WTC11 (cell line): ENCODE data around the gene ITGAV. TPM values are rescaled to one million over a fixed set of nuclear protein-coding genes. Genes with fewer than 3 reads are reported as not detected.

Experiments used
- ATAC-seq: fragments of 200-7000 bp; cut with Tn5 transposase; 2 replicates; pipeline ENCODE4 v1.10.0; 2021; ENCODE audit warnings: mild to moderate bottlenecking, moderate library complexity
- CTCF ChIA-PET: fragments of 300-600 bp; sonication (Branson Sonifier 250); formaldehyde crosslinking; loops from one replicate; lab custom pipeline; 2021; ENCODE audit warnings: antibody characterized with exemption; lab: Charles Lee
- POLR2A ChIA-PET: fragments of 350-600 bp; sonication (Branson Sonifier 250); formaldehyde crosslinking; loops from one replicate; lab custom pipeline; 2021; ENCODE audit warnings: antibody characterized with exemption; lab: Charles Lee
- DNase-seq: peaks from one replicate; pipeline ENCODE4 v3.0.0; 2021; ENCODE audit warnings: low spot score
- H3K27ac Mint-ChIP-seq: 2 replicates; pipeline ENCODE4 v1.8.0; 2021; ENCODE audit warnings: mixed read lengths
- H3K27me3 Mint-ChIP-seq: 2 replicates; pipeline ENCODE4 v1.8.0; 2021; ENCODE audit warnings: low read depth, mild to moderate bottlenecking, moderate library complexity, mixed read lengths
- H3K36me3 Mint-ChIP-seq: 2 replicates; pipeline ENCODE4 v1.8.0; 2021; ENCODE audit warnings: mixed read lengths
- H3K4me1 Mint-ChIP-seq: 2 replicates; pipeline ENCODE4 v1.8.0; 2022; ENCODE audit warnings: mixed read lengths
- H3K4me3 Mint-ChIP-seq: 2 replicates; pipeline ENCODE4 v1.8.0; 2021; ENCODE audit warnings: mild to moderate bottlenecking, moderate library complexity, mixed read lengths
- H3K9me3 Mint-ChIP-seq: 2 replicates; pipeline ENCODE4 v1.8.0; 2021; ENCODE audit warnings: mixed read lengths
- AFF4 ChIP-seq: sonication (generic); formaldehyde crosslinking; IDR thresholded peaks from 2 replicates; pipeline ENCODE4 v1.8.1; 2023; ENCODE audit warnings: mild to moderate bottlenecking, missing genetic modification reagents, borderline replicate concordance
- ATF2 ChIP-seq: sonication (generic); formaldehyde crosslinking; IDR thresholded peaks from 2 replicates; pipeline ENCODE4 v1.8.1; 2022; ENCODE audit warnings: low read depth, missing genetic modification reagents, borderline replicate concordance
- CBFB ChIP-seq: sonication (generic); formaldehyde crosslinking; IDR thresholded peaks from 2 replicates; pipeline ENCODE4 v1.8.1; 2022; ENCODE audit warnings: mild to moderate bottlenecking, low read depth, missing genetic modification reagents
- FOXJ3 ChIP-seq: sonication (generic); formaldehyde crosslinking; IDR thresholded peaks from 2 replicates; pipeline ENCODE4 v1.9.0; 2021; ENCODE audit warnings: missing genetic modification reagents, mild to moderate bottlenecking, borderline replicate concordance
- FOXK1 ChIP-seq: sonication (generic); formaldehyde crosslinking; IDR thresholded peaks from 2 replicates; pipeline ENCODE4 v1.8.0; 2022; ENCODE audit warnings: mild to moderate bottlenecking, moderate library complexity, missing genetic modification reagents
- GTF2I ChIP-seq: fragments of 250-450 bp; sonication (Bioruptor Pico); conservative IDR thresholded peaks from 2 replicates; pipeline ENCODE4 v1.4.0; 2021; ENCODE audit warnings: mild to moderate bottlenecking
- HMGA2 ChIP-seq: fragments of 250-450 bp; sonication (Bioruptor Pico); IDR thresholded peaks from 2 replicates; pipeline ENCODE4 v1.4.0; 2021; ENCODE audit warnings: mild to moderate bottlenecking, moderate library complexity
- JAZF1 ChIP-seq: fragments of 250-450 bp; sonication (Bioruptor Pico); IDR thresholded peaks from 2 replicates; pipeline ENCODE4 v1.9.0; 2021; ENCODE audit warnings: moderate library complexity, mild to moderate bottlenecking, inconsistent platforms
- RORB ChIP-seq: fragments of 250-450 bp; sonication (Bioruptor Pico); IDR thresholded peaks from 2 replicates; pipeline ENCODE4 v1.9.0; 2021; ENCODE audit warnings: mild to moderate bottlenecking
- SOX15 ChIP-seq: fragments of 250-450 bp; sonication (Bioruptor Pico); IDR thresholded peaks from 2 replicates; pipeline ENCODE4 v1.9.0; 2021; ENCODE audit warnings: mild to moderate bottlenecking
- TEAD1 ChIP-seq: sonication (generic); formaldehyde crosslinking; IDR thresholded peaks from 2 replicates; pipeline ENCODE4 v1.8.0; 2022; ENCODE audit warnings: mild to moderate bottlenecking, missing genetic modification reagents
- ZNF281 ChIP-seq: sonication (generic); formaldehyde crosslinking; IDR thresholded peaks from 2 replicates; pipeline ENCODE4 v1.8.0; 2023; ENCODE audit warnings: mild to moderate bottlenecking, missing genetic modification reagents
- ZNF416 ChIP-seq: fragments of 250-450 bp; sonication (Bioruptor Pico); IDR thresholded peaks from 2 replicates; pipeline ENCODE4 v1.9.0; 2021; ENCODE audit warnings: mild to moderate bottlenecking, inconsistent platforms
- total RNA-seq: library from RNA; stranded (reverse); gene quantifications from 3 replicates; pipeline ENCODE4 v1.2.3, GENCODE V29; 2021
- TF ChIP-seq, protein P1 (sequence below): sonication (generic); formaldehyde crosslinking; IDR thresholded peaks from 2 replicates; pipeline ENCODE4 v1.8.0; 2022; ENCODE audit warnings: mild to moderate bottlenecking, missing genetic modification reagents
- TF ChIP-seq, protein P2 (sequence below): fragments of 250-450 bp; sonication (Bioruptor Pico); IDR thresholded peaks from 2 replicates; pipeline ENCODE4 v1.8.0; 2021; ENCODE audit warnings: mild to moderate bottlenecking
- TF ChIP-seq, protein P3 (sequence below): sonication (generic); formaldehyde crosslinking; IDR thresholded peaks from 2 replicates; pipeline ENCODE4 v1.8.0; 2023; ENCODE audit warnings: missing genetic modification reagents
- TF ChIP-seq, protein P4 (sequence below): fragments of 250-450 bp; sonication (Bioruptor Pico); IDR thresholded peaks from 2 replicates; pipeline ENCODE4 v1.9.0; 2021; ENCODE audit warnings: moderate library complexity, mild to moderate bottlenecking, inconsistent platforms, borderline replicate concordance
- TF ChIP-seq, protein P5 (sequence below): sonication (generic); formaldehyde crosslinking; IDR thresholded peaks from 2 replicates; pipeline ENCODE4 v1.8.0; 2022; ENCODE audit warnings: mild to moderate bottlenecking, missing genetic modification reagents
- TF ChIP-seq, protein P6 (sequence below): fragments of 200-600 bp; IDR thresholded peaks from 2 replicates; pipeline ENCODE4 v1.8.0; 2022; ENCODE audit warnings: antibody characterized with exemption

The ITGAV gene
- total RNA-seq, 1 experiment from 2014 or later: 30.0 TPM

DNA sequence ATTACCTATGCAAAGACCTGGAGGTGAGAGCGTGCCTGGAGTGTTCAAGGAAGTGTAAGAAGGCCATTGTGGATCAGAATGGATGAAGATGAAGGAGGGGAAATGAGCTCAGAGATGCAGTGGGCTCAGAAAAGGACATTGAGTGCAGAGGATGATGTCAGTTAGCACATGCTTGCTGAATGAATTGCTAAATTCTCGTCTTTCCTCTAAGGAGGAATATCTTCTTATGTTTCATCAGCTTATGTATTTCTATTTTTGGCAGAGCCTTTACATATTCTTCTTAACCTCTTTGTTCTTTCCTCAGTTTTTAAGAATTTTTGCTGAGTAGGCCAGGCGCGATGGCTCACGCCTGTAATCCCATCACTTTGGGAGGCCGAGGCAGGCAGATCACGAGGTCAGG lies 134.9 kb downstream of the ITGAV start:
- Mint-ChIP-seq H3K27me3 (no peaks in the 10 kb centered on the region; the same call in 1 of the 2 replicates), H3K36me3 (peaks cover 12% of the 10 kb centered on the region), H3K4me3 (no peak overlapping the region), H3K4me1 (peaks cover 29% of the 10 kb centered on the region), H3K27ac (no peak overlapping the region), H3K9me3 (peaks cover 11% of the 10 kb centered on the region)
- ChIA-PET CTCF (no interaction called here), POLR2A (no interaction called here)
- TF ChIP-seq, protein P1, sequence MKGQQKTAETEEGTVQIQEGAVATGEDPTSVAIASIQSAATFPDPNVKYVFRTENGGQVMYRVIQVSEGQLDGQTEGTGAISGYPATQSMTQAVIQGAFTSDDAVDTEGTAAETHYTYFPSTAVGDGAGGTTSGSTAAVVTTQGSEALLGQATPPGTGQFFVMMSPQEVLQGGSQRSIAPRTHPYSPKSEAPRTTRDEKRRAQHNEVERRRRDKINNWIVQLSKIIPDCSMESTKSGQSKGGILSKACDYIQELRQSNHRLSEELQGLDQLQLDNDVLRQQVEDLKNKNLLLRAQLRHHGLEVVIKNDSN (CRISPR knock-in tag): no peak
- TF ChIP-seq, protein P2, sequence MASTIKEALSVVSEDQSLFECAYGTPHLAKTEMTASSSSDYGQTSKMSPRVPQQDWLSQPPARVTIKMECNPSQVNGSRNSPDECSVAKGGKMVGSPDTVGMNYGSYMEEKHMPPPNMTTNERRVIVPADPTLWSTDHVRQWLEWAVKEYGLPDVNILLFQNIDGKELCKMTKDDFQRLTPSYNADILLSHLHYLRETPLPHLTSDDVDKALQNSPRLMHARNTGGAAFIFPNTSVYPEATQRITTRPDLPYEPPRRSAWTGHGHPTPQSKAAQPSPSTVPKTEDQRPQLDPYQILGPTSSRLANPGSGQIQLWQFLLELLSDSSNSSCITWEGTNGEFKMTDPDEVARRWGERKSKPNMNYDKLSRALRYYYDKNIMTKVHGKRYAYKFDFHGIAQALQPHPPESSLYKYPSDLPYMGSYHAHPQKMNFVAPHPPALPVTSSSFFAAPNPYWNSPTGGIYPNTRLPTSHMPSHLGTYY (CRISPR knock-in tag): no peak
- TF ChIP-seq, protein P3, sequence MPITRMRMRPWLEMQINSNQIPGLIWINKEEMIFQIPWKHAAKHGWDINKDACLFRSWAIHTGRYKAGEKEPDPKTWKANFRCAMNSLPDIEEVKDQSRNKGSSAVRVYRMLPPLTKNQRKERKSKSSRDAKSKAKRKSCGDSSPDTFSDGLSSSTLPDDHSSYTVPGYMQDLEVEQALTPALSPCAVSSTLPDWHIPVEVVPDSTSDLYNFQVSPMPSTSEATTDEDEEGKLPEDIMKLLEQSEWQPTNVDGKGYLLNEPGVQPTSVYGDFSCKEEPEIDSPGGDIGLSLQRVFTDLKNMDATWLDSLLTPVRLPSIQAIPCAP (CRISPR knock-in tag): no peak
- TF ChIP-seq ZNF416 (CRISPR knock-in tag): no peak
- no peak for TF ChIP-seq CBFB (CRISPR knock-in tag)
- no peak for TF ChIP-seq TEAD1 (CRISPR knock-in tag)
- TF ChIP-seq SOX15 (CRISPR knock-in tag): no peak
- DNase-seq (no peak), ATAC-seq (no peak)

DNA sequence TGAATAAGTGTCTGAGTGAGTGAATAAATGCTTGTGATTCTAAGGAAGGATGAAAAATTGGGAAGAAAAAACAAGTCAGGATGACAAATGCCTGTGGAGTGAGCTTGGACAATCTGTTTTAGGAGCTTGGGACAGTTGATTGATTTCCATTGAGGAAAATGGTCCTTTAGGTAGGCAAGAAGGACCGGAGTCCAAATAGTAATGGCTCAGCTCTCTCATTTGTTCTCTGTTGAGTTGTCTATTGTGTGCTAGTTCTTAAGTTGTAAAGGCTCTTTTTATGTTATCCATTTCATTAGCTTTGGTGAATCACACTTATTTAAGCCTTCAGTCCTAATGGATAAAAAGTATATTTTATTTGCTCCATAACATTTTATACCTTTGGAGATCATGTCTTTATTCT lies 135.9 kb downstream of the ITGAV start:
- POLR2A ChIA-PET: no interaction called here
- CTCF ChIA-PET: no interaction called here
- Mint-ChIP-seq H3K36me3 (peaks cover 17% of the 10 kb centered on the region), H3K27me3 (no peaks in the 10 kb centered on the region; the same call in 1 of the 2 replicates), H3K4me3 (no peak overlapping the region), H3K27ac (peak overlapping the region; percentile 7; the same call in 1 of the 2 replicates), H3K4me1 (peaks cover 27% of the 10 kb centered on the region), H3K9me3 (peaks cover 18% of the 10 kb centered on the region)
- ATAC-seq: no peak
- DNase-seq: no peak
- TF ChIP-seq HMGA2 (CRISPR knock-in tag): no peak
- no peak for TF ChIP-seq FOXJ3
- no peak for TF ChIP-seq JAZF1 (CRISPR knock-in tag)
- no peak for TF ChIP-seq CBFB (CRISPR knock-in tag)
- TF ChIP-seq FOXK1 (CRISPR knock-in tag): no peak
- no peak for TF ChIP-seq ZNF281 (CRISPR knock-in tag)
- TF ChIP-seq, protein P4, sequence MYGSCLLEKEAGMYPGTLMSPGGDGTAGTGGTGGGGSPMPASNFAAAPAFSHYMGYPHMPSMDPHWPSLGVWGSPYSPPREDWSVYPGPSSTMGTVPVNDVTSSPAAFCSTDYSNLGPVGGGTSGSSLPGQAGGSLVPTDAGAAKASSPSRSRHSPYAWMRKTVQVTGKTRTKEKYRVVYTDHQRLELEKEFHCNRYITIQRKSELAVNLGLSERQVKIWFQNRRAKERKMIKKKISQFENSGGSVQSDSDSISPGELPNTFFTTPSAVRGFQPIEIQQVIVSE (CRISPR knock-in tag): no peak
- TF ChIP-seq, protein P5, sequence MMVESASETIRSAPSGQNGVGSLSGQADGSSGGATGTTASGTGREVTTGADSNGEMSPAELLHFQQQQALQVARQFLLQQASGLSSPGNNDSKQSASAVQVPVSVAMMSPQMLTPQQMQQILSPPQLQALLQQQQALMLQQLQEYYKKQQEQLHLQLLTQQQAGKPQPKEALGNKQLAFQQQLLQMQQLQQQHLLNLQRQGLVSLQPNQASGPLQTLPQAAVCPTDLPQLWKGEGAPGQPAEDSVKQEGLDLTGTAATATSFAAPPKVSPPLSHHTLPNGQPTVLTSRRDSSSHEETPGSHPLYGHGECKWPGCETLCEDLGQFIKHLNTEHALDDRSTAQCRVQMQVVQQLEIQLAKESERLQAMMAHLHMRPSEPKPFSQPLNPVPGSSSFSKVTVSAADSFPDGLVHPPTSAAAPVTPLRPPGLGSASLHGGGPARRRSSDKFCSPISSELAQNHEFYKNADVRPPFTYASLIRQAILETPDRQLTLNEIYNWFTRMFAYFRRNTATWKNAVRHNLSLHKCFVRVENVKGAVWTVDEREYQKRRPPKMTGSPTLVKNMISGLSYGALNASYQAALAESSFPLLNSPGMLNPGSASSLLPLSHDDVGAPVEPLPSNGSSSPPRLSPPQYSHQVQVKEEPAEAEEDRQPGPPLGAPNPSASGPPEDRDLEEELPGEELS (CRISPR knock-in tag): no peak
- no peak for TF ChIP-seq GTF2I (CRISPR knock-in tag)
- no peak for TF ChIP-seq RORB (CRISPR knock-in tag)
- no peak for TF ChIP-seq AFF4 (CRISPR knock-in tag)
- no peak for TF ChIP-seq ATF2
- TF ChIP-seq TEAD1 (CRISPR knock-in tag): no peak
- TF ChIP-seq, protein P6, sequence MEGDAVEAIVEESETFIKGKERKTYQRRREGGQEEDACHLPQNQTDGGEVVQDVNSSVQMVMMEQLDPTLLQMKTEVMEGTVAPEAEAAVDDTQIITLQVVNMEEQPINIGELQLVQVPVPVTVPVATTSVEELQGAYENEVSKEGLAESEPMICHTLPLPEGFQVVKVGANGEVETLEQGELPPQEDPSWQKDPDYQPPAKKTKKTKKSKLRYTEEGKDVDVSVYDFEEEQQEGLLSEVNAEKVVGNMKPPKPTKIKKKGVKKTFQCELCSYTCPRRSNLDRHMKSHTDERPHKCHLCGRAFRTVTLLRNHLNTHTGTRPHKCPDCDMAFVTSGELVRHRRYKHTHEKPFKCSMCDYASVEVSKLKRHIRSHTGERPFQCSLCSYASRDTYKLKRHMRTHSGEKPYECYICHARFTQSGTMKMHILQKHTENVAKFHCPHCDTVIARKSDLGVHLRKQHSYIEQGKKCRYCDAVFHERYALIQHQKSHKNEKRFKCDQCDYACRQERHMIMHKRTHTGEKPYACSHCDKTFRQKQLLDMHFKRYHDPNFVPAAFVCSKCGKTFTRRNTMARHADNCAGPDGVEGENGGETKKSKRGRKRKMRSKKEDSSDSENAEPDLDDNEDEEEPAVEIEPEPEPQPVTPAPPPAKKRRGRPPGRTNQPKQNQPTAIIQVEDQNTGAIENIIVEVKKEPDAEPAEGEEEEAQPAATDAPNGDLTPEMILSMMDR: no peak
